Spleen (tissue), 13 donors: ENCODE data around the gene CRACR2A. TPM values are rescaled to one million over a fixed set of nuclear protein-coding genes. Genes with fewer than 3 reads are reported as not detected.

Experiments
- DNase-seq: peaks from one replicate; pipeline ENCODE4 v3.0.0-alpha.2; 2020
- H3K27ac ChIP-seq, 8 donors: fragments of 200-600 bp; sonication (generic) in 7 of 8; 1 replicate in 4 of 8; 2 replicates in 4 of 8; pipeline versions ENCODE4 v1.5.0 to v1.8.0; 2016 to 2021; ENCODE audit warnings: inconsistent platforms in 4 of 8, mild to moderate bottlenecking in 4 of 8, moderate library complexity in 1 of 8
- H3K27me3 ChIP-seq, 7 donors: fragments of 200-600 bp; sonication (generic) in 6 of 7; replicated peaks in 1 of 7; 1 replicate in 4 of 7; 2 replicates in 3 of 7; pipeline versions ENCODE4 v1.5.0 to v1.8.0; 2016 to 2021; ENCODE audit warnings: inconsistent platforms in 3 of 7, mild to moderate bottlenecking in 1 of 7
- H3K36me3 ChIP-seq, 6 donors: fragments of 200-600 bp; sonication (generic) in 5 of 6; 1 replicate in 4 of 6; 2 replicates in 2 of 6; pipeline versions ENCODE4 v1.5.0 to v1.8.0; 2016 to 2021; ENCODE audit warnings: inconsistent platforms in 2 of 6
- H3K4me1 ChIP-seq, 6 donors: fragments of 200-600 bp; sonication (generic) in 5 of 6; 1 replicate in 3 of 6; 2 replicates in 3 of 6; pipeline versions ENCODE4 v1.5.0 to v1.8.0; 2016 to 2021; ENCODE audit warnings: inconsistent platforms in 3 of 6
- H3K4me3 ChIP-seq, 8 donors: fragments of 200-600 bp; sonication (generic) in 7 of 8; 1 replicate in 4 of 8; 2 replicates in 4 of 8; pipeline versions ENCODE4 v1.5.0 to v1.8.0; 2016 to 2021; ENCODE audit warnings: inconsistent platforms in 4 of 8, mild to moderate bottlenecking in 4 of 8, moderate library complexity in 2 of 8
- H3K9me3 ChIP-seq, 8 donors: fragments of 200-600 bp; sonication (generic) in 7 of 8; 1 replicate in 4 of 8; 2 replicates in 4 of 8; pipeline versions ENCODE4 v1.5.0 to v1.8.0; 2016 to 2021; ENCODE audit warnings: inconsistent platforms in 4 of 8
- CTCF ChIP-seq, 11 experiments: fragments of 200-600 bp in 7 of 11; fragments of 450-650 bp in 4 of 11; sonication (generic) in 4 of 11; IDR thresholded peaks in 8 of 11; conservative IDR thresholded peaks in 3 of 11; 1 replicate in 7 of 11; 2 replicates in 4 of 11; pipeline versions ENCODE4 v1.4.0 to v1.8.0; 2016 to 2021; ENCODE audit warnings: antibody characterized with exemption in 11 of 11, inconsistent platforms in 4 of 11, mild to moderate bottlenecking in 1 of 11
- POLR2A ChIP-seq, 3 donors: fragments of 450-650 bp; IDR thresholded peaks; one replicate each; pipeline ENCODE4 v1.5.1; 2017; ENCODE audit warnings: antibody characterized with exemption in 3 of 3, mild to moderate bottlenecking in 1 of 3
- POLR2AphosphoS5 ChIP-seq, 3 donors: sonication (generic); formaldehyde crosslinking; IDR thresholded peaks; one replicate each; pipeline ENCODE4 v1.5.1; 2017; ENCODE audit warnings: antibody characterized with exemption in 3 of 3
- WGBS, 5 donors: extraction: QIAGEN DNeasy Blood & Tissue Kit in 3 of 5; methylation state at CpG; one replicate each; pipeline versions ENCODE4 v1.1.5 to v1.1.7; 2013 to 2018; 5-methylcytosine and 5-hydroxymethylcytosine counted together
- intact Hi-C: fragments of 100-400 bp; cut with DNase I; formaldehyde crosslinking; loops from one replicate; pipeline ENCODE4 v1.15.0; 2023; ENCODE audit warnings: low total_unique reads
- long read RNA-seq, 2 donors: transcript quantifications; one replicate each; lab custom pipeline, GENCODE V29; 2026
- polyA plus RNA-seq, 3 donors: library from polyadenylated mRNA; stranded (reverse); fragments of 200-250 nt; gene quantifications; one replicate each; pipeline ENCODE4 v1.2.1, GENCODE V29; 2013
- total RNA-seq, 7 donors: library from RNA; depleted of rRNA in 3 of 7; stranded (reverse); fragments of >200 nt in 3 of 7; fragmentation: NEBNext Ultra II Directional in 4 of 7; extraction: Animal tissue kit (Norgen Biotek cat#: 25700) in 4 of 7; gene quantifications; one replicate each; pipeline versions ENCODE4 v1.1.0 to v1.2.1, GENCODE V29; 2016 to 2021
- donor health status: healthy with polysubstance abuse.
- donor health status: DM: no; HTN: no; CAD: no; lungs with moderate emphysema.
- donor health status: DM: no; HTN: no; CAD: no.
- donor health status: Bipolar disorder and iron deficiency.
- donor health status: healthy.
- donor health status: DM: no; HTN: no; CAD: no.
- donor health status: DM: yes; HTN: yes; CAD: no.

CRACR2A gene
- 10 to 100 TPM; 18.9 to 27.6 (median 22.1) TPM for total RNA-seq
- polyA plus RNA-seq: 1 to 10 TPM; 3.3 to 6.0 (median 4.5) TPM
- long read RNA-seq, donor 1: 0 reads
- long read RNA-seq, donor 2: 0 reads

- Histone ChIP-seq H3K27me3 (no peaks in the 10 kb centered on the region), H3K4me1 (peaks cover 5 to 62% (median 37%) of the 10 kb centered on the region in 6 donors), H3K27ac (peak within 1 kb of the TSS; percentile 90 to 96 (median 92)), H3K36me3 (peaks cover 0 to 6% (median 0%) of the 10 kb centered on the region in 6 donors), H3K9me3 (no peaks in the 10 kb centered on the region), H3K4me3 (peak within 1 kb of the TSS; percentile 61 to 75 (median 66))
- intact Hi-C loops: no loop called here
- 1 to 3% (median 2%) methylated on average over 10 to 62 of the region's 62 CpGs for WGBS, 5 donors
- DNase-seq: peak; percentile 98
- TF ChIP-seq POLR2A (IDR thresholded peaks at IDR 0.05) (no peak), POLR2AphosphoS5 (IDR thresholded peaks at IDR 0.05) (peak; percentile 72 to 86 (median 76)), CTCF (IDR thresholded peaks at IDR 0.05 in 8 of 11, conservative IDR thresholded peaks at IDR 0.05 in 3 of 11) (peak; percentile 78 to 92 (median 87))
Observed at GRCh38 chr12:3752741-3753486, at the start of gene CRACR2A. Gene CRACR2A (minus strand): TSS chr12:3753109. CDS start chr12:3696999, 56,110 bp downstream.

GRCh38 chr12:3797531-3798048 is 44.7 kb upstream of the CRACR2A start:
- Histone ChIP-seq H3K27me3 (no peaks in the 10 kb centered on the region), H3K27ac (no peak overlapping the region), H3K4me3 (no peak overlapping the region), H3K9me3 (no peaks in the 10 kb centered on the region), H3K4me1 (no peaks in the 10 kb centered on the region), H3K36me3 (peaks cover 0 to 28% (median 0%) of the 10 kb centered on the region in 6 donors)
- no peak for TF ChIP-seq CTCF (IDR thresholded peaks at IDR 0.05 in 8 of 11, conservative IDR thresholded peaks at IDR 0.05 in 3 of 11)
- no peak for TF ChIP-seq POLR2A (IDR thresholded peaks at IDR 0.05)
- no peak for TF ChIP-seq POLR2AphosphoS5 (IDR thresholded peaks at IDR 0.05)
- intact Hi-C loops: no loop called here
- DNase-seq: no peak
- WGBS, 5 donors: 64 to 86% (median 74%) methylated on average over 3 of the region's 3 CpGs

GRCh38 chr12:3795492-3796133 is 42.7 kb upstream of the CRACR2A start:
- no peak overlapping the region for H3K27ac ChIP-seq
- intact Hi-C loops: no loop called here
- 79 to 88% (median 85%) methylated on average over 5 of the region's 5 CpGs for WGBS, 5 donors
- no peak for TF ChIP-seq POLR2AphosphoS5 (IDR thresholded peaks at IDR 0.05)
- no peak for TF ChIP-seq CTCF (IDR thresholded peaks at IDR 0.05 in 8 of 11, conservative IDR thresholded peaks at IDR 0.05 in 3 of 11)
- no peak for TF ChIP-seq POLR2A (IDR thresholded peaks at IDR 0.05)
- no peaks in the 10 kb centered on the region for H3K4me1 ChIP-seq
- H3K4me3 ChIP-seq: no peak overlapping the region
- no peaks in the 10 kb centered on the region for H3K9me3 ChIP-seq
- DNase-seq: no peak
- no peaks in the 10 kb centered on the region for H3K27me3 ChIP-seq
- peaks cover 0 to 32% (median 0%) of the 10 kb centered on the region in 6 donors for H3K36me3 ChIP-seq

GRCh38 chr12:3795066-3795465 is 42.2 kb upstream of the CRACR2A start:
- TF ChIP-seq CTCF (IDR thresholded peaks at IDR 0.05 in 8 of 11, conservative IDR thresholded peaks at IDR 0.05 in 3 of 11): no peak
- TF ChIP-seq POLR2AphosphoS5 (IDR thresholded peaks at IDR 0.05): no peak
- TF ChIP-seq POLR2A (IDR thresholded peaks at IDR 0.05): no peak
- intact Hi-C loops: no loop called here
- 63 to 66% (median 64%) methylated on average over 2 of the region's 2 CpGs for WGBS, 5 donors

More at GRCh38 chr12:3795066-3795465, 42.2 kb upstream of the CRACR2A start:
- no peak overlapping the region for H3K27ac ChIP-seq
- DNase-seq: no peak
- H3K4me3 ChIP-seq: no peak overlapping the region
- H3K9me3 ChIP-seq: no peaks in the 10 kb centered on the region
- H3K4me1 ChIP-seq: no peaks in the 10 kb centered on the region
- peaks cover 0 to 32% (median 0%) of the 10 kb centered on the region in 6 donors for H3K36me3 ChIP-seq
- H3K27me3 ChIP-seq: no peaks in the 10 kb centered on the region
